H1 (cell line): ENCODE results near the gene ITPR1. TPM values are rescaled to one million over a fixed set of nuclear protein-coding genes. Genes with fewer than 3 reads are reported as not detected.

Source experiments
- CTCF ChIA-PET: fragments of 300-600 bp; sonication (Branson Sonifier 250); formaldehyde crosslinking; loops from one replicate; lab custom pipeline; 2021; ENCODE audit not compliant: partially characterized antibody; lab: Charles Lee
- POLR2A ChIA-PET: fragments of 300-600 bp; sonication (Branson Sonifier 250); formaldehyde crosslinking; loops from one replicate; lab custom pipeline; 2021; ENCODE audit warnings: inconsistent platforms; ENCODE audit not compliant: partially characterized antibody; lab: Charles Lee
- DNase-seq, 2 experiments: peaks; one replicate each; pipeline versions ENCODE4 v3.0.0 to v3.0.0-alpha.2; 2010 to 2022; ENCODE audit warnings: low spot score in 2 of 2, low read depth in 1 of 2, mixed read lengths in 1 of 2
- FAIRE-seq: peaks from 2 replicates; lab custom pipeline; 2011; peaks lifted over from hg19 to GRCh38; lab: Jason Lieb, UNC
- H2AFZ ChIP-seq: 2 replicates; pipeline ENCODE4 v1.8.1; 2012; ENCODE audit warnings: low read length, inconsistent platforms
- H2AK5ac ChIP-seq: 2 replicates; pipeline ENCODE4 v1.6.1; 2013; ENCODE audit warnings: low read depth, low read length
- H2BK120ac ChIP-seq: replicated peaks from 2 replicates; pipeline ENCODE3; 2013; ENCODE audit warnings: low read depth, low read length, inconsistent platforms
- H2BK12ac ChIP-seq: 2 replicates; pipeline ENCODE4 v1.6.1; 2013; ENCODE audit warnings: low read depth, low read length
- H2BK15ac ChIP-seq: 2 replicates; pipeline ENCODE4 v1.6.1; 2013; ENCODE audit warnings: low read length
- H2BK20ac ChIP-seq: 2 replicates; pipeline ENCODE4 v1.6.1; 2013; ENCODE audit warnings: low read length
- H2BK5ac ChIP-seq: 2 replicates; pipeline ENCODE4 v1.6.1; 2013; ENCODE audit warnings: low read depth, low read length
- H3K14ac ChIP-seq: 2 replicates; pipeline ENCODE4 v1.6.1; 2013; ENCODE audit warnings: inconsistent platforms; ENCODE audit not compliant: insufficient read length
- H3K18ac ChIP-seq: 2 replicates; pipeline ENCODE4 v1.6.1; 2013; ENCODE audit warnings: low read length; ENCODE audit errors: extremely low read depth
- H3K23ac ChIP-seq: 2 replicates; pipeline ENCODE4 v1.6.1; 2013; ENCODE audit warnings: inconsistent platforms; ENCODE audit not compliant: insufficient read length
- H3K23me2 ChIP-seq: 2 replicates; pipeline ENCODE4 v1.6.1; 2013; ENCODE audit warnings: low read depth, low read length
- H3K27ac ChIP-seq: 2 replicates; pipeline ENCODE4 v1.6.1; 2011; ENCODE audit warnings: low read depth, low read length, inconsistent platforms
- H3K27me3 ChIP-seq, 4 experiments: replicated peaks in 1 of 4; 1 replicate in 1 of 4; 2 replicates in 3 of 4; pipeline versions ENCODE4 v1.6.1 to v1.8.1; 2011 to 2013; ENCODE audit warnings: low read length in 3 of 4, mild to moderate bottlenecking in 3 of 4, inconsistent platforms in 2 of 4, mixed read lengths in 2 of 4, moderate library complexity in 1 of 4; ENCODE audit not compliant: control insufficient read depth in 3 of 4, insufficient read depth in 3 of 4; ENCODE audit errors: extremely low read depth in 1 of 4
- H3K36me3 ChIP-seq, 4 experiments: 2 replicates each; pipeline versions ENCODE4 v1.6.1 to v1.8.1; 2011 to 2013; ENCODE audit warnings: mild to moderate bottlenecking in 4 of 4, low read length in 3 of 4, moderate library complexity in 2 of 4, control low read depth in 1 of 4, inconsistent platforms in 1 of 4; ENCODE audit not compliant: insufficient read depth in 4 of 4, control insufficient read depth in 2 of 4
- H3K4ac ChIP-seq: replicated peaks from 2 replicates; pipeline ENCODE3; 2013; ENCODE audit warnings: low read length, low read depth, mixed read lengths, inconsistent platforms; ENCODE audit not compliant: insufficient read length
- H3K4me1 ChIP-seq, 4 experiments: replicated peaks in 1 of 4; 1 replicate in 1 of 4; 2 replicates in 3 of 4; pipeline versions ENCODE4 v1.6.1 to v1.8.1; 2011 to 2013; ENCODE audit warnings: low read length in 3 of 4, inconsistent platforms in 2 of 4, mixed read lengths in 1 of 4; ENCODE audit not compliant: insufficient read depth in 4 of 4, control insufficient read depth in 3 of 4
- H3K4me2 ChIP-seq, 2 experiments: 2 replicates each; pipeline versions ENCODE4 v1.6.1 to v1.8.1; 2011 to 2013; ENCODE audit warnings: low read depth in 2 of 2, low read length in 2 of 2, control low read depth in 1 of 2, inconsistent platforms in 1 of 2, mild to moderate bottlenecking in 1 of 2; ENCODE audit not compliant: insufficient read depth in 1 of 2
- H3K4me3 ChIP-seq, 4 experiments: fragments of 200-600, 300-600 bp in 1 of 4; sonication (generic), shearing (Covaris generic), sonication (Bioruptor Twin) in 1 of 4; 2 replicates each; pipeline versions ENCODE4 v1.5.1 to v1.8.1; 2011 to 2016; ENCODE audit warnings: low read length in 4 of 4, low read depth in 3 of 4, control low read depth in 2 of 4, inconsistent platforms in 2 of 4, mild to moderate bottlenecking in 2 of 4, mixed read lengths in 1 of 4, moderate library complexity in 1 of 4; ENCODE audit not compliant: insufficient read depth in 2 of 4; ENCODE audit errors: extremely low read depth in 1 of 4
- H3K56ac ChIP-seq: replicated peaks from 2 replicates; pipeline ENCODE3; 2013; ENCODE audit warnings: low read depth, mild to moderate bottlenecking, mixed read lengths, low read length, inconsistent platforms; ENCODE audit not compliant: insufficient read length
- H3K79me1 ChIP-seq: 2 replicates; pipeline ENCODE4 v1.6.1; 2013; ENCODE audit warnings: low read depth, low read length, control low read depth
- H3K79me2 ChIP-seq, 2 experiments: 2 replicates each; pipeline versions ENCODE4 v1.6.1 to v1.8.1; 2012 to 2013; ENCODE audit warnings: low read length in 2 of 2, mild to moderate bottlenecking in 2 of 2, inconsistent platforms in 1 of 2; ENCODE audit not compliant: insufficient read depth in 2 of 2, control insufficient read depth in 1 of 2
- H3K9ac ChIP-seq, 4 experiments: replicated peaks in 1 of 4; 1 replicate in 1 of 4; 2 replicates in 3 of 4; pipeline versions ENCODE4 v1.6.1 to v1.8.1; 2011 to 2013; ENCODE audit warnings: low read depth in 3 of 4, low read length in 3 of 4, control low read depth in 2 of 4, mild to moderate bottlenecking in 2 of 4, moderate library complexity in 2 of 4, inconsistent platforms in 1 of 4; ENCODE audit errors: extremely low read depth in 1 of 4
- H3K9me3 ChIP-seq, 2 experiments: 2 replicates each; pipeline versions ENCODE4 v1.6.1 to v1.8.1; 2012 to 2013; ENCODE audit warnings: mild to moderate bottlenecking in 2 of 2, moderate library complexity in 2 of 2, control low read depth in 1 of 2, inconsistent platforms in 1 of 2, low read depth in 1 of 2, low read length in 1 of 2, mixed read lengths in 1 of 2; ENCODE audit not compliant: insufficient read depth in 2 of 2
- H4K20me1 ChIP-seq, 2 experiments: replicated peaks in 1 of 2; 2 replicates each; pipeline versions ENCODE3 to v1.8.1; 2011 to 2013; ENCODE audit warnings: inconsistent platforms in 2 of 2, low read length in 2 of 2, mild to moderate bottlenecking in 1 of 2; ENCODE audit not compliant: insufficient read depth in 2 of 2, control insufficient read depth in 1 of 2
- H4K5ac ChIP-seq: 2 replicates; pipeline ENCODE4 v1.6.1; 2013; ENCODE audit warnings: low read length, low read depth, mixed read lengths, inconsistent platforms; ENCODE audit not compliant: insufficient read length
- H4K8ac ChIP-seq: 2 replicates; pipeline ENCODE4 v1.8.0; 2013; ENCODE audit warnings: mild to moderate bottlenecking, moderate library complexity, low read length, inconsistent platforms; ENCODE audit not compliant: insufficient read depth; ENCODE audit errors: extremely low read depth
- H4K91ac ChIP-seq: replicated peaks from 2 replicates; pipeline ENCODE3; 2013; ENCODE audit warnings: low read length, mixed read lengths, inconsistent platforms; ENCODE audit not compliant: insufficient read length
- RNF2 ChIP-seq: fragments of 200-900, 300-1000 bp; sonication (generic); IDR thresholded peaks from 2 replicates; pipeline ENCODE4 v1.7.1; 2016; ENCODE audit warnings: borderline replicate concordance, low read depth, mild to moderate bottlenecking, antibody characterized with exemption, low read length; ENCODE audit not compliant: poor library complexity, severe bottlenecking; ENCODE audit errors: missing control alignments
- WGBS, 2 experiments: shearing (Covaris generic) in 1 of 2; methylation state at CpG; one replicate each; pipeline versions ENCODE4 v1.1.6 to v1.1.7; 2013 to 2015; ENCODE audit warnings: low lambda C conversion rate in 2 of 2, mixed read lengths in 2 of 2, inconsistent platforms in 1 of 2, low coverage in 1 of 2, missing lambda C conversion rate in 1 of 2; ENCODE audit not compliant: insufficient replicate concordance in 2 of 2, insufficient coverage in 1 of 2, insufficient read length in 1 of 2; ENCODE audit errors: extremely low coverage in 1 of 2, missing lambda C conversion rate in 1 of 2; 5-methylcytosine and 5-hydroxymethylcytosine counted together
- polyA plus RNA-seq, 7 experiments: library from polyadenylated mRNA; depleted of rRNA in 3 of 7; stranded (reverse) in 5 of 7; unstranded in 2 of 7; fragments of >200 nt in 5 of 7; fragments of 200-250 nt in 2 of 7; gene quantifications; 1 replicate in 5 of 7; 2 replicates in 1 of 7; 4 replicates in 1 of 7; pipeline versions ENCODE4 v1.2.1 to v1.2.3, GENCODE V29; 2011 to 2013; ENCODE audit warnings: missing spikeins in 2 of 7, mixed read lengths in 2 of 7
- total RNA-seq: library from RNA; stranded (reverse); fragmentation: NEBNext Ultra II Directional; extraction: Animal tissue kit (Norgen Biotek cat#: 25700); gene quantifications from 2 replicates; pipeline ENCODE4 v1.2.1, GENCODE V29; 2021
- TF ChIP-seq, protein P1 (sequence below): IDR thresholded peaks from 2 replicates; pipeline ENCODE4 v1.6.1; 2011; ENCODE audit warnings: low read length, improper control_type of control experiment

The ITPR1 gene
- total and polyA plus RNA-seq, 2 of the 8 experiments (the other 6 are each of a cell fraction or from before 2014, with no cell fraction given): 2.5 to 16.3 TPM

DNA sequence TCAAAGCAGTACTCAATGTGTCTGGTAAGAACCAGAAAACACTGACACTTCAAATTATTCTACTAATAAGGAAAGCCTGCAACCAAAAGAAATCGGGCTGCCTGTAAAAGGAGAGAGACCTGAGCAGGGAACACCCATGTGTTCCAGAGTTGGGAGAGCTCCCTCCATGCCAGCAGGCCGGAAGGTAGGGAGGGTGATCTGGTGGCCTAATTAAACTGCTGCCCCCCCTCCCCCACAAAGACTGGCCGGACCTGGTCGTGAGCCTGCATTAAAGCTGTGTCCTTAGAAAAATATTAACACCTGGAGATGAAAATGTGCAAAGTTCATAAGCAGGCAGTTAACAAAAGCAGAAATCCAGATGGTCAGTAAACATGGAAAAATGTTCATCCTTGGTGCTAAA is 315.5 kb downstream of the ITPR1 start:
- Histone ChIP-seq H3K4me3 (no peak overlapping the region), H4K20me1 (no peaks in the 10 kb centered on the region), H3K14ac (no peak overlapping the region), H3K27me3 (no peaks in the 10 kb centered on the region), H3K4me2 (no peak overlapping the region), H3K56ac (no peak overlapping the region), H3K4ac (no peak overlapping the region), H4K8ac (no peak overlapping the region), H3K9ac (no peak overlapping the region), H3K27ac (no peak overlapping the region), H3K9me3 (no peaks in the 10 kb centered on the region), H3K23me2 (no peaks in the 10 kb centered on the region; the same call in 1 of the 2 replicates), H3K79me2 (no peaks in the 10 kb centered on the region), H2BK12ac (no peak overlapping the region), H2AFZ (no peak overlapping the region), H2AK5ac (no peak overlapping the region), H4K5ac (no peak overlapping the region), H3K18ac (no peak overlapping the region), H2BK20ac (no peak overlapping the region), H4K91ac (no peak overlapping the region), H2BK15ac (no peak overlapping the region), H3K79me1 (no peaks in the 10 kb centered on the region), H3K23ac (no peak overlapping the region), H2BK120ac (no peak overlapping the region), H3K36me3 (no peaks in the 10 kb centered on the region; a peak in 1 of 8 replicates), H2BK5ac (no peak overlapping the region), H3K4me1 (no peaks in the 10 kb centered on the region)
- no peak for TF ChIP-seq RNF2
- TF ChIP-seq, protein P1, sequence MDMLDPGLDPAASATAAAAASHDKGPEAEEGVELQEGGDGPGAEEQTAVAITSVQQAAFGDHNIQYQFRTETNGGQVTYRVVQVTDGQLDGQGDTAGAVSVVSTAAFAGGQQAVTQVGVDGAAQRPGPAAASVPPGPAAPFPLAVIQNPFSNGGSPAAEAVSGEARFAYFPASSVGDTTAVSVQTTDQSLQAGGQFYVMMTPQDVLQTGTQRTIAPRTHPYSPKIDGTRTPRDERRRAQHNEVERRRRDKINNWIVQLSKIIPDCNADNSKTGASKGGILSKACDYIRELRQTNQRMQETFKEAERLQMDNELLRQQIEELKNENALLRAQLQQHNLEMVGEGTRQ: no peak
- DNase-seq (no peak), FAIRE-seq (no peak)
- ChIA-PET POLR2A (no interaction called here), CTCF (interaction anchor here (1.3 kb wide), 1 partner anchor 88 kb away, joined by 5 read pairs; no protein-coding TSS in a partner anchor)
- 91% methylated on average over 4 of the region's 4 CpGs; no CpG with 5 or more reads in 1 of the 2 experiments for WGBS, 2 experiments
